HG02870 (cell line): ENCODE data around the gene LEPR.
"Not testable (repeated sequence)": the region's sequence is repeated elsewhere in the genome, so short reads cannot be mapped to it uniquely, and the experiment has no call there.

Experiments used
- ATAC-seq: cut with Tn5 transposase; IDR thresholded peaks from one replicate; pipeline ENCODE4 v1.9.1; 2021; ENCODE audit warnings: mild to moderate bottlenecking, moderate library complexity; ENCODE audit not compliant: unreplicated experiment

The LEPR gene

GRCh38 chr1:65435987-65436386 is 15.5 kb downstream of the LEPR start:
- ATAC-seq: no peak

GRCh38 chr1:65437616-65438015 is 17.1 kb downstream of the LEPR start:
- ATAC-seq: no peak

GRCh38 chr1:65440322-65440900 is 19.9 kb downstream of the LEPR start:
- ATAC-seq: no peak

- no peak for ATAC-seq
These were observed 20.4 kb downstream of the LEPR start for GRCh38 chr1:65440915-65441314.

- no peak for ATAC-seq
These were observed 21.0 kb downstream of the LEPR start for GRCh38 chr1:65441464-65441863.

- ATAC-seq: no peak
These were observed 22.0 kb downstream of the LEPR start for GRCh38 chr1:65442442-65442841.

- no peak for ATAC-seq
These were observed 23.2 kb downstream of the LEPR start for GRCh38 chr1:65443647-65444046.

- no peak for ATAC-seq
These were observed 23.7 kb downstream of the LEPR start for GRCh38 chr1:65444128-65444640.

GRCh38 chr1:65445837-65446236 is 25.4 kb downstream of the LEPR start:
- no peak for ATAC-seq

- ATAC-seq: no peak
These were observed 28.9 kb downstream of the LEPR start for GRCh38 chr1:65449214-65449823.

- ATAC-seq: not testable (repeated sequence)
These were observed 35.2 kb downstream of the LEPR start for GRCh38 chr1:65455678-65456077.

- no peak for ATAC-seq
These were observed 36.0 kb downstream of the LEPR start for GRCh38 chr1:65456481-65456880.

GRCh38 chr1:65457868-65458267 is 37.4 kb downstream of the LEPR start:
- ATAC-seq: no peak

GRCh38 chr1:65458730-65459396 is 38.4 kb downstream of the LEPR start:
- ATAC-seq: peak; percentile 14

- peak; percentile 83 for ATAC-seq
These were observed 38.9 kb downstream of the LEPR start for GRCh38 chr1:65459397-65459768.

GRCh38 chr1:65465837-65466236 is 45.4 kb downstream of the LEPR start:
- not testable (repeated sequence) for ATAC-seq

GRCh38 chr1:65467536-65467935 is 47.1 kb downstream of the LEPR start:
- ATAC-seq: no peak

GRCh38 chr1:65469126-65469888 is 48.8 kb downstream of the LEPR start:
- ATAC-seq: no peak

GRCh38 chr1:65469889-65470340 is 49.4 kb downstream of the LEPR start:
- no peak for ATAC-seq
